ENCODE measurements around the gene SH3GL1. TPM values are rescaled to one million over a fixed set of nuclear protein-coding genes. Genes with fewer than 3 reads are reported as not detected.

SH3GL1 gene
- total and polyA plus RNA-seq, 9 of the 15 experiments (the other 6 are each of a cell fraction or from before 2014, with no cell fraction given): 1.7 to 75.3 (median 25.7) TPM

DNA sequence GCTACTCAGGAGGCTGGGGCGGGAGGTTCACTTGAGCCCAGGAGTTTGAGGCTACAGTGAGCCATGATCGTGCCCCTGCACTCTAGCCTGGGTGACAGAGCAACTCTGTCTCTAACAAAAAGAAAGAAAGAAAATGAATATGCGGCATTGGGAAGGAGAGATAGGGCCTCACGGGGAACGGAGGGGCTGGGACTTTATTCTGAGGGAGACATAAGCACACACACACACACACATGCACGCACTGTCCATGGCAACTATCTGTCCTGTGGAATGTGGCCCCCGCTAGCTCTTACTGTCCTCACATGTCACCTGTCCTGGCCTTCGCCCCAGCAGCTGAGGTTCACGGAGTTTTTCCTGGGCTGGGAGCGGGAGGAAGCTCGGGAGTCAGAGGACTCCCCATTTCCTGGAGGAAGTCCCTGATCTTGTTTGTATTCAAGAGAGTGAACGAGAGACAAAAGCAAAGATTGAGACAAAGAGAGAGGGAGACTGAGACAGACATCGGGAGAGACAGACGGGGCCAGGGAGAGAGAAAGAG is 62.4 kb downstream of the SH3GL1 start (continued):
- TF ChIP-seq SRSF1 (IDR thresholded peaks at IDR 0.05; ENCODE audit: low read depth, low read length) (no peak), POLR2AphosphoS5 (IDR thresholded peaks at IDR 0.05; ENCODE audit: control insufficient read depth, insufficient read depth, low read depth, low read length) (no peak), FUS (optimal IDR thresholded peaks at IDR 0.05; ENCODE audit: low read depth, low read length) (no peak), CBX1 (IDR thresholded peaks at IDR 0.05; ENCODE audit: low read depth) (no peak), MTA3 (IDR thresholded peaks at IDR 0.05; ENCODE audit: borderline replicate concordance) (peak; percentile 41; the same call in 1 of the 2 replicates), ZNF77 (CRISPR knock-in tag; IDR thresholded peaks at IDR 0.05) (no peak), SUPT5H (IDR thresholded peaks at IDR 0.05) (peak; percentile 45; the same call in 1 of the 2 replicates), MBD2 (IDR thresholded peaks at IDR 0.05; ENCODE audit: borderline replicate concordance, low read depth) (peak; percentile 14; the same call in 1 of the 2 replicates), BHLHE40 (IDR thresholded peaks at IDR 0.05; ENCODE audit: low read length) (peak; percentile 26; the same call in 1 of the 2 replicates), CREB1 (IDR thresholded peaks at IDR 0.05) (no peak), CREB1 (CRISPR knock-in tag; IDR thresholded peaks at IDR 0.05) (no peak), TCF7 (IDR thresholded peaks at IDR 0.05; ENCODE audit: borderline replicate concordance) (no peak), RBM22 (IDR thresholded peaks at IDR 0.05; ENCODE audit: low read depth, low read length, poor library complexity, severe bottlenecking) (no peak), POLR2G (IDR thresholded peaks at IDR 0.05; ENCODE audit: low read depth, low read length) (no peak), L3MBTL2 (IDR thresholded peaks at IDR 0.05) (peak; percentile 71), ZFX (CRISPR knock-in tag; IDR thresholded peaks at IDR 0.05) (peak; percentile 68), NFRKB (IDR thresholded peaks at IDR 0.05; ENCODE audit: low read depth) (0 out of 2 replicates have a peak, but pooled peaks have one; percentile 29), RFX1 (IDR thresholded peaks at IDR 0.05) (peak; percentile 87)
- TF ChIP-seq, protein P1, sequence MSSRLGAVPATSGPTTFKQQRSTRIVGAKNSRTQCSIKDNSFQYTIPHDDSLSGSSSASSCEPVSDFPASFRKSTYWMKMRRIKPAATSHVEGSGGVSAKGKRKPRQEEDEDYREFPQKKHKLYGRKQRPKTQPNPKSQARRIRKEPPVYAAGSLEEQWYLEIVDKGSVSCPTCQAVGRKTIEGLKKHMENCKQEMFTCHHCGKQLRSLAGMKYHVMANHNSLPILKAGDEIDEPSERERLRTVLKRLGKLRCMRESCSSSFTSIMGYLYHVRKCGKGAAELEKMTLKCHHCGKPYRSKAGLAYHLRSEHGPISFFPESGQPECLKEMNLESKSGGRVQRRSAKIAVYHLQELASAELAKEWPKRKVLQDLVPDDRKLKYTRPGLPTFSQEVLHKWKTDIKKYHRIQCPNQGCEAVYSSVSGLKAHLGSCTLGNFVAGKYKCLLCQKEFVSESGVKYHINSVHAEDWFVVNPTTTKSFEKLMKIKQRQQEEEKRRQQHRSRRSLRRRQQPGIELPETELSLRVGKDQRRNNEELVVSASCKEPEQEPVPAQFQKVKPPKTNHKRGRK (tag; IDR thresholded peaks at IDR 0.05): no peak
- TF ChIP-seq, protein P2, sequence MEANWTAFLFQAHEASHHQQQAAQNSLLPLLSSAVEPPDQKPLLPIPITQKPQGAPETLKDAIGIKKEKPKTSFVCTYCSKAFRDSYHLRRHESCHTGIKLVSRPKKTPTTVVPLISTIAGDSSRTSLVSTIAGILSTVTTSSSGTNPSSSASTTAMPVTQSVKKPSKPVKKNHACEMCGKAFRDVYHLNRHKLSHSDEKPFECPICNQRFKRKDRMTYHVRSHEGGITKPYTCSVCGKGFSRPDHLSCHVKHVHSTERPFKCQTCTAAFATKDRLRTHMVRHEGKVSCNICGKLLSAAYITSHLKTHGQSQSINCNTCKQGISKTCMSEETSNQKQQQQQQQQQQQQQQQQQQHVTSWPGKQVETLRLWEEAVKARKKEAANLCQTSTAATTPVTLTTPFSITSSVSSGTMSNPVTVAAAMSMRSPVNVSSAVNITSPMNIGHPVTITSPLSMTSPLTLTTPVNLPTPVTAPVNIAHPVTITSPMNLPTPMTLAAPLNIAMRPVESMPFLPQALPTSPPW (CRISPR knock-in tag; IDR thresholded peaks at IDR 0.05): peak; percentile 65
- TF ChIP-seq, protein P3, sequence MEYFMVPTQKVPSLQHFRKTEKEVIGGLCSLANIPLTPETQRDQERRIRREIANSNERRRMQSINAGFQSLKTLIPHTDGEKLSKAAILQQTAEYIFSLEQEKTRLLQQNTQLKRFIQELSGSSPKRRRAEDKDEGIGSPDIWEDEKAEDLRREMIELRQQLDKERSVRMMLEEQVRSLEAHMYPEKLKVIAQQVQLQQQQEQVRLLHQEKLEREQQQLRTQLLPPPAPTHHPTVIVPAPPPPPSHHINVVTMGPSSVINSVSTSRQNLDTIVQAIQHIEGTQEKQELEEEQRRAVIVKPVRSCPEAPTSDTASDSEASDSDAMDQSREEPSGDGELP (CRISPR knock-in tag; IDR thresholded peaks at IDR 0.05; ENCODE audit: borderline replicate concordance): peak; percentile 41; the same call in 1 of the 2 replicates
- TF ChIP-seq, protein P4, sequence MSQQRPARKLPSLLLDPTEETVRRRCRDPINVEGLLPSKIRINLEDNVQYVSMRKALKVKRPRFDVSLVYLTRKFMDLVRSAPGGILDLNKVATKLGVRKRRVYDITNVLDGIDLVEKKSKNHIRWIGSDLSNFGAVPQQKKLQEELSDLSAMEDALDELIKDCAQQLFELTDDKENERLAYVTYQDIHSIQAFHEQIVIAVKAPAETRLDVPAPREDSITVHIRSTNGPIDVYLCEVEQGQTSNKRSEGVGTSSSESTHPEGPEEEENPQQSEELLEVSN (IDR thresholded peaks at IDR 0.05; ENCODE audit: borderline replicate concordance in 1 of 2, extremely low read depth in 1 of 2, insufficient read depth in 1 of 2, insufficient read length in 1 of 2, low read depth in 1 of 2, low read length in 1 of 2, poor library complexity in 1 of 2, severe bottlenecking in 1 of 2): peak in 1 of 2 experiments; percentile 22
- TF ChIP-seq, protein P5, sequence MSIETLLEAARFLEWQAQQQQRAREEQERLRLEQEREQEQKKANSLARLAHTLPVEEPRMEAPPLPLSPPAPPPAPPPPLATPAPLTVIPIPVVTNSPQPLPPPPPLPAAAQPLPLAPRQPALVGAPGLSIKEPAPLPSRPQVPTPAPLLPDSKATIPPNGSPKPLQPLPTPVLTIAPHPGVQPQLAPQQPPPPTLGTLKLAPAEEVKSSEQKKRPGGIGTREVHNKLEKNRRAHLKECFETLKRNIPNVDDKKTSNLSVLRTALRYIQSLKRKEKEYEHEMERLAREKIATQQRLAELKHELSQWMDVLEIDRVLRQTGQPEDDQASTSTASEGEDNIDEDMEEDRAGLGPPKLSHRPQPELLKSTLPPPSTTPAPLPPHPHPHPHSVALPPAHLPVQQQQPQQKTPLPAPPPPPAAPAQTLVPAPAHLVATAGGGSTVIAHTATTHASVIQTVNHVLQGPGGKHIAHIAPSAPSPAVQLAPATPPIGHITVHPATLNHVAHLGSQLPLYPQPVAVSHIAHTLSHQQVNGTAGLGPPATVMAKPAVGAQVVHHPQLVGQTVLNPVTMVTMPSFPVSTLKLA (conservative IDR thresholded peaks at IDR 0.05): 0 out of 4 replicates have a peak, but pooled peaks of 1 of the 2 experiments have one; percentile 51

Measured in K562 (cell line).